ENCODE data around the gene NLRP8.
"Not testable (repeated sequence)": the region's sequence is repeated elsewhere in the genome, so short reads cannot be mapped to it uniquely, and the experiment has no call there.

NLRP8 gene

DNA sequence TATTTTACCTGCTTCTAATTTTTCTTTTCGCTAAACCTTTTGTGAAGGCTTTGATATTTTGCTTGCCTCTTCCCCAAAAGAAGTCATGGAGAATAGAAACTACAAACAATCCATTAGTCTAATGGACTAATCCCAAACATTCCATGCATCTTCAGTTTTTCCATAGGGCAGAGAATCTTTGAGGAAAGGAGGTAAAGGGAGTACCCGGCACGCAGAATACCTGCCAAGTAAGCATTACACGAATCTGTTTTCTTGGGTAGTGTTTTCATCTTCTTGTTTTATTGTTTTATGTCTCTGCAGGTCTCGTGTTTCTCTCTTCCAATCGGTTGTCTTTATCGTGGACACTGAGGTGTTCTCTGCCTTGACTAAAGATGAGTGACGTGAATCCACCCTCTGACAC lies at the start of gene NLRP8:
Gene NLRP8, plus strand, starts transcription at position 301 of the 400 bp plus-strand sequence.
- Mint-ChIP-seq H3K4me3 (no peak within 1 kb of the TSS), H3K27me3 (peaks cover 5% of the 10 kb centered on the region), H3K36me3 (ENCODE audit: low read depth) (no peaks in the 10 kb centered on the region), H3K9me3 (peaks cover 29% of the 10 kb centered on the region), H3K4me1 (ENCODE audit: low read depth) (no peaks in the 10 kb centered on the region), H3K27ac (no peak within 1 kb of the TSS)
- DNase-seq = no peak

DNA sequence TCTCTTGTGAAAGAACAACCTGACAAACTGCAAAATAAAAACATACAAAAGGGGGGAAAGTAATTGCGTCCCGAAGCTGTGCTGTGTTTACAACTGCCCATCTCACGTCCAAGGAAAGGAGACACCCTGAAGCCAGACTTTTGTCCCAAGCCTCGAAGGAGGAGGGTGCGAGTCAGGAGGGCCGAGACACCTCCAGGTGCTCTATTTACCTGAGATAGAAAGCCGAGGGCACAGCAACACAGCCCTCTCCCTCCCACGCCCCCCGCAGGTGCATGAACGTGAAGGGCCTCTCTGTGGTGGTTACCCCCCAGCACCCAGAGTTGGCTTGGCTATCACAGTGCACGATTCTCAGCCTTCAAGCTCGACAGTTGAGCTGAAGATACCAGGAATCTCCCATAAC lies 48.7 kb upstream of the NLRP8 start:
- no peaks in the 10 kb centered on the region for H3K36me3 Mint-ChIP-seq (ENCODE audit: low read depth)
- H3K4me3 Mint-ChIP-seq = no peak overlapping the region
- H3K27me3 Mint-ChIP-seq = no peaks in the 10 kb centered on the region
- no peak for DNase-seq
- no peak overlapping the region for H3K27ac Mint-ChIP-seq
- peaks cover 28% of the 10 kb centered on the region for H3K9me3 Mint-ChIP-seq
- H3K4me1 Mint-ChIP-seq (ENCODE audit: low read depth) = no peaks in the 10 kb centered on the region

DNA sequence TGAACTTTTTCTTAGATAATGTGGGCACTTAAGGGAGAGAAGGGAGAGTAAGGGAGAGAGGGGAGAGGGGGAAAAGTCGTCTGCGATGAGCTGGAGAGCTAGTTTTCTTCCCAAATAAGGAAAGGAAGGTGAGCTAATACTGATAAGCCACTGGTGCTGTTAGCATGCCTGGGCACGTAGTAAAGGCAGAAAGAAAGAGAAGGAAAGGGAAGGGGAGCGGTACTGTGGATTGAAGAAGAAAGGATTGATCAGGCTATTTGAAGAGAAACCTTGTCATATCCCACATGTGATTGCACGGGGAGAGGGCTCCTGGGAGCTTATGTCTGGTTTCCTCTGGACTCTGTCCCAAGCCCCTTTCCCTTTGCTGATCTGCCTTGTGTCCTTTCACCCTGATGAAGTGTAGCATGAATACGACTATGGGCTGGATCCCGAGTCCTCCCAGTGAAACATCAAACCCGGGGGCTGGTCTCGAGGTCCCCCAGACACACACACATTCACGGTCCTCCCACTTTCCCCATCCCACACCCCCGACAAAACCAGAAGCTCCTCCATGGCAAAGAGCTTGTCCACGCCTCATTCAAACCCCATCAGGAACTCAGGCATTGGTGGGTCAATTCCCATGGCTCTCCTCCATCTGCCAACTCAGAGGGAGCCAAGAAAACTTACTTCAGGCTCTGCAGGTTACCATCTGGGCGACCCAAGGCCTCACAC lies 46.1 kb upstream of the NLRP8 start:
- H3K27me3 Mint-ChIP-seq = no peaks in the 10 kb centered on the region
- no peaks in the 10 kb centered on the region for H3K4me1 Mint-ChIP-seq (ENCODE audit: low read depth)
- DNase-seq = no peak
- no peaks in the 10 kb centered on the region for H3K36me3 Mint-ChIP-seq (ENCODE audit: low read depth)
- H3K9me3 Mint-ChIP-seq = peaks cover 24% of the 10 kb centered on the region
- H3K27ac Mint-ChIP-seq = no peak overlapping the region
- H3K4me3 Mint-ChIP-seq = no peak overlapping the region

DNA sequence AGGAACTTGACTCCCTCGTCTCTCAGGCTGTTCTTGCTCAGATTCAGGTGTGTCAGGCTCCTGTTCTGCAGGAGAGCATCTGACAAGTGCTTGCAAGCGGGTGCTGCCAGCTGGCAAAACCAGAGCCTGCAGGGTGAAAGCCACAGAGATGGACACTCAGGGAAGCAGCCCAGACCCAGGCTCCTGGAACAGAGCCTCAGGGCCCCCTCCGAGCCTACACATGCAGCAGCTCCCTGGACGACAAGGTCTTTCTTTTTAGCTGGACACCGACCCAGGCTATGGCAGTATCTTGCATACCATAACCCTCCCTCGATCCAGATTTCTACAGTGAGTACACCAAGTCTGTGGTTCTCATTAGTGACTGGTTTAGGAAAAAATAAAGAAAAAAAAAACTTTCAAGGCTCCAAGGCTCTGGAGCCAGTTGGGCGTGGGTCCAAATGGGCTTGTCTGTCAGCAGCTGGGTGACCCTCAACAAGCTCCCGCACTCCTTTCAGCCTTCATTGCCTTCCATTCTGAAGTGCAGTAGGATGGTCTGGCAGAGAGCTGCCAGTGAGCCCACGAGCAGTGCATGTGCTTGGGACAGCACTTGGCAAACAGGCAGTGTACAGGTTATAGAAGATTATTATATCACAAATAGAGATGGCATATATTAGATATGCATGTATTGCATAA lies 45.4 kb upstream of the NLRP8 start:
- DNase-seq = no peak
- no peaks in the 10 kb centered on the region for H3K27me3 Mint-ChIP-seq
- no peaks in the 10 kb centered on the region for H3K36me3 Mint-ChIP-seq (ENCODE audit: low read depth)
- H3K27ac Mint-ChIP-seq = no peak overlapping the region
- H3K4me3 Mint-ChIP-seq = no peak overlapping the region
- H3K9me3 Mint-ChIP-seq = peaks cover 19% of the 10 kb centered on the region
- H3K4me1 Mint-ChIP-seq (ENCODE audit: low read depth) = no peaks in the 10 kb centered on the region

- no peak overlapping the region for H3K4me3 Mint-ChIP-seq
Observed at GRCh38 chr19:55907286-55907685, 40.3 kb upstream of the NLRP8 start.

GRCh38 chr19:55907746-55908145 lies 39.9 kb upstream of the NLRP8 start:
- no peak overlapping the region for H3K4me3 Mint-ChIP-seq
- no peaks in the 10 kb centered on the region for H3K4me1 Mint-ChIP-seq (ENCODE audit: low read depth)
- H3K9me3 Mint-ChIP-seq = peaks cover 16% of the 10 kb centered on the region
- no peaks in the 10 kb centered on the region for H3K36me3 Mint-ChIP-seq (ENCODE audit: low read depth)
- no peak overlapping the region for H3K27ac Mint-ChIP-seq
- peaks cover 4% of the 10 kb centered on the region for H3K27me3 Mint-ChIP-seq
- DNase-seq = no peak

More at GRCh38 chr19:55907286-55907685, 40.3 kb upstream of the NLRP8 start:
- H3K27me3 Mint-ChIP-seq = peaks cover 4% of the 10 kb centered on the region
- DNase-seq = no peak
- peaks cover 16% of the 10 kb centered on the region for H3K9me3 Mint-ChIP-seq
- H3K4me1 Mint-ChIP-seq (ENCODE audit: low read depth) = no peaks in the 10 kb centered on the region
- no peak overlapping the region for H3K27ac Mint-ChIP-seq
- no peaks in the 10 kb centered on the region for H3K36me3 Mint-ChIP-seq (ENCODE audit: low read depth)

- Mint-ChIP-seq H3K27ac (no peak overlapping the region), H3K4me1 (ENCODE audit: low read depth) (no peaks in the 10 kb centered on the region), H3K27me3 (peaks cover 4% of the 10 kb centered on the region), H3K4me3 (no peak overlapping the region), H3K36me3 (ENCODE audit: low read depth) (no peaks in the 10 kb centered on the region), H3K9me3 (peaks cover 14% of the 10 kb centered on the region)
- DNase-seq = no peak
Observed at GRCh38 chr19:55909801-55910200, 37.8 kb upstream of the NLRP8 start.

- H3K36me3 Mint-ChIP-seq (ENCODE audit: low read depth) = no peaks in the 10 kb centered on the region
- H3K4me1 Mint-ChIP-seq (ENCODE audit: low read depth) = no peaks in the 10 kb centered on the region
- H3K9me3 Mint-ChIP-seq = peaks cover 17% of the 10 kb centered on the region
- no peak for DNase-seq
- no peak overlapping the region for H3K4me3 Mint-ChIP-seq
- H3K27ac Mint-ChIP-seq = no peak overlapping the region
- H3K27me3 Mint-ChIP-seq = peaks cover 4% of the 10 kb centered on the region
Observed at GRCh38 chr19:55912916-55913315, 34.7 kb upstream of the NLRP8 start.

DNA sequence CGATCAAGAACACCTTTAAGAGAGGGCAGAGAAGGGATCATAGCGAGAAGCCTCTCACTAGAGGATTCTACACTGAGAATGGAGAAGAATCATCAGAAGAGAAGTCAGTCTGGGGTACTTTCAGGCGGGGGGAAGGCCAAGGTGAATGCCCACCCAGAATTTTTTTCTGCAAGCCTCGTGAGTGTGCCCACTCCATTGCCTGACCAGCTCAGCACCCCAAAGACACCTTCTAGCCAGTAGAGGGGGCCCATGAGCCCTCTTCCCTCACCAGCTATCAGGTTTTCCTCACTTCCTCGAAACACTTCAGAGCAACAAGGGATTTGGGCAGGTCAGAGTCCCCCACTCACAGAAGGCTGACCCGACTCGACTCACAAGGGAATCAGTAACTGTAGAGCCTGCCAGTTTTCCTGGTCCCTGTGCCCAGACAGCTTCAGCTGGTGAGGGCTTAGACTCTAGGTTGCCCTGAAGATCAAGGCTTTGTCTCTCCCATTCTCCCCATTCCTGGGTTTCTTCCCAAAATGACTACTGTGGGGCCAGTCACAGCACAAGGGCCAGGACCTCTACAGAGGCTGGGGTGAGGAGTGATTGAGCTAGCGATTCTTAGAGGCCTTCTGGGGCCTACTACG lies 33.9 kb upstream of the NLRP8 start:
- no peak overlapping the region for H3K27ac Mint-ChIP-seq
- H3K4me3 Mint-ChIP-seq = no peak overlapping the region
- peaks cover 4% of the 10 kb centered on the region for H3K27me3 Mint-ChIP-seq
- DNase-seq = no peak
- H3K9me3 Mint-ChIP-seq = peaks cover 24% of the 10 kb centered on the region
- H3K36me3 Mint-ChIP-seq (ENCODE audit: low read depth) = no peaks in the 10 kb centered on the region
- no peaks in the 10 kb centered on the region for H3K4me1 Mint-ChIP-seq (ENCODE audit: low read depth)

GRCh38 chr19:55923556-55923955 lies 24.1 kb upstream of the NLRP8 start:
- Mint-ChIP-seq H3K4me3 (no peak overlapping the region), H3K27me3 (no peaks in the 10 kb centered on the region), H3K36me3 (ENCODE audit: low read depth) (no peaks in the 10 kb centered on the region), H3K27ac (no peak overlapping the region), H3K9me3 (peaks cover 55% of the 10 kb centered on the region), H3K4me1 (ENCODE audit: low read depth) (no peaks in the 10 kb centered on the region)
- DNase-seq = no peak

DNA sequence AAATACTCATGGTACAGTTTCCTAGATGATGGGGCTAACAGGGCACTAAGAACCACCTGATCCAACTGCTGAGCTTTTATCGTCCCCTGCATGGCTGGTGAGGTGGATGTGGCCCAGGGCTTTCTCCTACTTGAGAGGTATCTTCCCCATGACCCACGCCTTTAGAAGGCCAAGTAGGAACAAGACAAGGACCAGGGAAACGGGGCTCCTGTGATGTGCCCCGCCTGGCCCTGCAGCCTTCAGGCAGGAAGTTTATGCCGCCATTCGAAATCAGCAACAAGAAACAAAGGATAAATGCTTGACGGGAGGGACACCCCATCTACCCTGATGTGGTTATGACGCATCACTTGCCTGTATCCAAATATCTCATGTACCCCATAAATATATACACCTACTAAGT lies 19.6 kb upstream of the NLRP8 start:
- Mint-ChIP-seq H3K27me3 (no peaks in the 10 kb centered on the region), H3K4me1 (ENCODE audit: low read depth) (no peaks in the 10 kb centered on the region), H3K4me3 (no peak overlapping the region), H3K36me3 (ENCODE audit: low read depth) (no peaks in the 10 kb centered on the region), H3K9me3 (peaks cover 37% of the 10 kb centered on the region), H3K27ac (no peak overlapping the region)
- DNase-seq = no peak

DNA sequence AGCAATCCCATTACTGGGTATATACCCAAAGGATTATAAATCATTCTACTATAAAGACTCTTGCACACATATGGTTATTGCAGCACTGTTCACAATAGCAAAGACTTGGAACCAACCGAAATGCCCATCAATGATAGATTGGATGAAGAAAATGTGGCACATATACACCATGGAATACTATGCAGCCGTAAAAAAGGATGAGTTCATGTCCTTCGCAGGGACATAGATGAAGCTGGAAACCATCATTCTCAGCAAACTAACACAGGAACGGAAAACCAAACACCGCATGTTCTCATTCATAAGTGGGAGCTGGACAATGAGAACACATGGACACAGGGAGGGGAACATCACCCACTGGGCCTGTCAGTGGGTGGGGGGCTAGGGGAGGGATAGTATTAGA lies 18.4 kb upstream of the NLRP8 start:
- not testable (repeated sequence) for H3K4me3 Mint-ChIP-seq; H3K36me3 Mint-ChIP-seq (ENCODE audit: low read depth); DNase-seq; H3K27me3 Mint-ChIP-seq; H3K27ac Mint-ChIP-seq; H3K4me1 Mint-ChIP-seq (ENCODE audit: low read depth)
- H3K9me3 Mint-ChIP-seq = peaks cover 33% of the 10 kb centered on the region

- no peaks in the 10 kb centered on the region for H3K36me3 Mint-ChIP-seq (ENCODE audit: low read depth)
- no peak overlapping the region for H3K4me3 Mint-ChIP-seq
- peaks cover 28% of the 10 kb centered on the region for H3K9me3 Mint-ChIP-seq
- no peak for DNase-seq
- H3K27me3 Mint-ChIP-seq = no peaks in the 10 kb centered on the region
- no peaks in the 10 kb centered on the region for H3K4me1 Mint-ChIP-seq (ENCODE audit: low read depth)
- no peak overlapping the region for H3K27ac Mint-ChIP-seq
Observed at GRCh38 chr19:55930996-55931515, 16.6 kb upstream of the NLRP8 start.

DNA sequence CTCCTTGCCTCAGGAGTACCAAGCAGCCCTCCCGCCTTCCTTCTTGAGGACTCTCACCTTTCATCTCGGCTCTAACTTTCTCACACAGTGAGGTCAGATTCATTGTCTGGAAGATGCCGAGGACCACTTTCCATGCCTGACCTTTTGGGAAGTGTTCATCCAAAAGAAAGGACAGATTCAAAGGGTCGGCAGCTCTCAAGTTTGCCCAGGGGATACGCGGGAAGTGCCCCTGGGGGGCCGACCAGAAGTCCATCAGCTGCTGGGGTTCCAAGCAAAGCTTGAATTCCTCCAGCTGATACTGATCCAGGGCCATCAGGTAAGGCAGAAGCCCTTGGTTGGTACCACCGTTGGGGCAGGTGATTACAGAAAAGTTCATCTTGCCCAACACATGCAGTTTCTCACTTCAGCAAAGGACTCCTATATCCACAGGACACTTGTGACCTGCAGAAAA lies 15.7 kb upstream of the NLRP8 start, which contains the start of gene NLRP13:
Gene NLRP13, minus strand, starts transcription at position 401 of the 451 bp plus-strand sequence. Its CDS starts 25 bp downstream, at position 376.
- Mint-ChIP-seq H3K4me1 (ENCODE audit: low read depth) (no peaks in the 10 kb centered on the region), H3K27ac (no peak within 1 kb of the TSS), H3K27me3 (no peaks in the 10 kb centered on the region), H3K36me3 (ENCODE audit: low read depth) (no peaks in the 10 kb centered on the region), H3K9me3 (peaks cover 28% of the 10 kb centered on the region), H3K4me3 (no peak within 1 kb of the TSS)
- no peak for DNase-seq

DNA sequence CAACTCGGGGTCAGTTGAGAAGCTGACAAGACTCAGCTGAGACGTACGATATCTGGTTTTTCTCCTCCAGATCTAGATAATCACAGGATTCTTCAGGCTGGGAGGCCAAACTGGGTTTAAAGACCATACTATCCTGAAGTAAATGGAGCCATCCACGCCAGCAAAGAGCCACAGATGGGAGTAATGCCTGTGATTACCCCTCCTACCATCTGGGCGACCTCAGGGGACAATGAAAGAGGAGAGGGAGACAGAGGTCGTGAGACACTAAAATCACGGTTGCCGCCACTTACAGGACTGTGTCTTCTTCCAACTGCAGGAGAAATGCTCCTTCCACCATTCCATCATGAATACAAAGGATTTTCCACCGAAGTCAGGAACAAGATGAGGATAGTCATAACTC lies 12.4 kb upstream of the NLRP8 start:
- no peaks in the 10 kb centered on the region for H3K36me3 Mint-ChIP-seq (ENCODE audit: low read depth)
- H3K4me1 Mint-ChIP-seq (ENCODE audit: low read depth) = no peaks in the 10 kb centered on the region
- no peak for DNase-seq
- H3K4me3 Mint-ChIP-seq = no peak overlapping the region
- no peak overlapping the region for H3K27ac Mint-ChIP-seq
- no peaks in the 10 kb centered on the region for H3K27me3 Mint-ChIP-seq
- peaks cover 25% of the 10 kb centered on the region for H3K9me3 Mint-ChIP-seq

Data from activated T-cell treated with anti-CD3 and anti-CD28 coated beads, Interleukin-2, amount 50 U/mL, for 24 hours (primary cell).